Measurements from ENCODE around the gene EPHA7. TPM values are rescaled to one million over a fixed set of nuclear protein-coding genes. Genes with fewer than 3 reads are reported as not detected.

EPHA7 gene
- total RNA-seq, 2 experiments from 2014 or later: not detected

GRCh38 chr6:93417421-93418013 lies 1.8 kb downstream of the EPHA7 start:
- Histone ChIP-seq H3K9me3 (ENCODE audit: low read length) (no peaks in the 10 kb centered on the region), H2AFZ (ENCODE audit: low read length) (no peak overlapping the region), H3K4me1 (ENCODE audit: insufficient read depth, low read length, poor library complexity, severe bottlenecking) (no peaks in the 10 kb centered on the region), H3K4me2 (ENCODE audit: low read length) (no peak overlapping the region), H3K27ac (ENCODE audit: low read depth, low read length, poor library complexity, severe bottlenecking) (no peak overlapping the region), H3K36me3 (ENCODE audit: insufficient read depth, low read length) (no peaks in the 10 kb centered on the region), H3K4me3 (ENCODE audit: low read depth, low read length, poor library complexity, severe bottlenecking) (no peak overlapping the region), H4K20me1 (ENCODE audit: insufficient read depth, low read length) (no peaks in the 10 kb centered on the region), H3K9me2 (ENCODE audit: insufficient read depth, low read length) (no peaks in the 10 kb centered on the region), H3K79me2 (ENCODE audit: insufficient read depth, low read depth, low read length) (no peaks in the 10 kb centered on the region)
- no peak for DNase-seq (ENCODE audit: low spot score)
- no TSS peak for BruUV-seq (replicated peaks)
- ChIA-PET POLR2A (no interaction called here), CTCF (ENCODE audit: unreplicated experiment) (no interaction called here)
- intact Hi-C loops (cut with micrococcal nuclease; ENCODE audit: unreplicated experiment): no loop called here
- no peak for TF ChIP-seq CTCF (conservative IDR thresholded peaks at IDR 0.05; ENCODE audit: low read length)
- TF ChIP-seq EZH2phosphoT487 (IDR thresholded peaks at IDR 0.05; ENCODE audit: borderline replicate concordance, low read depth, low read length): no peak

GRCh38 chr6:93416571-93417420 lies 2.6 kb downstream of the EPHA7 start:
- no peak overlapping the region for H3K4me3 ChIP-seq (ENCODE audit: low read depth, low read length, poor library complexity, severe bottlenecking)
- POLR2A ChIA-PET: no interaction called here
- no peaks in the 10 kb centered on the region for H3K79me2 ChIP-seq (ENCODE audit: insufficient read depth, low read depth, low read length)
- no peaks in the 10 kb centered on the region for H3K9me2 ChIP-seq (ENCODE audit: insufficient read depth, low read length)
- H2AFZ ChIP-seq (ENCODE audit: low read length): no peak overlapping the region
- TF ChIP-seq EZH2phosphoT487 (IDR thresholded peaks at IDR 0.05; ENCODE audit: borderline replicate concordance, low read depth, low read length) (no peak), CTCF (conservative IDR thresholded peaks at IDR 0.05; ENCODE audit: low read length) (no peak)
- DNase-seq (ENCODE audit: low spot score): no peak
- H3K36me3 ChIP-seq (ENCODE audit: insufficient read depth, low read length): no peaks in the 10 kb centered on the region
- H4K20me1 ChIP-seq (ENCODE audit: insufficient read depth, low read length): no peaks in the 10 kb centered on the region
- H3K27ac ChIP-seq (ENCODE audit: low read depth, low read length, poor library complexity, severe bottlenecking): no peak overlapping the region
- intact Hi-C loops (cut with micrococcal nuclease; ENCODE audit: unreplicated experiment): no loop called here
- no TSS peak for BruUV-seq (replicated peaks)
- no peaks in the 10 kb centered on the region for H3K9me3 ChIP-seq (ENCODE audit: low read length)
- H3K4me2 ChIP-seq (ENCODE audit: low read length): no peak overlapping the region
- CTCF ChIA-PET (ENCODE audit: unreplicated experiment): no interaction called here
- H3K4me1 ChIP-seq (ENCODE audit: insufficient read depth, low read length, poor library complexity, severe bottlenecking): no peaks in the 10 kb centered on the region

- Histone ChIP-seq H3K36me3 (ENCODE audit: insufficient read depth, low read length) (no peaks in the 10 kb centered on the region), H3K9me3 (ENCODE audit: low read length) (no peaks in the 10 kb centered on the region), H3K9me2 (ENCODE audit: insufficient read depth, low read length) (no peaks in the 10 kb centered on the region), H3K79me2 (ENCODE audit: insufficient read depth, low read depth, low read length) (no peaks in the 10 kb centered on the region), H3K4me3 (ENCODE audit: low read depth, low read length, poor library complexity, severe bottlenecking) (no peak overlapping the region), H4K20me1 (ENCODE audit: insufficient read depth, low read length) (no peaks in the 10 kb centered on the region), H3K4me2 (ENCODE audit: low read length) (no peak overlapping the region), H3K27ac (ENCODE audit: low read depth, low read length, poor library complexity, severe bottlenecking) (no peak overlapping the region), H2AFZ (ENCODE audit: low read length) (no peak overlapping the region), H3K4me1 (ENCODE audit: insufficient read depth, low read length, poor library complexity, severe bottlenecking) (no peaks in the 10 kb centered on the region)
- ChIA-PET POLR2A (interaction anchor here (0.6 kb wide), 1 partner anchor 1939 kb away, joined by 3 read pairs; no protein-coding TSS in a partner anchor), CTCF (ENCODE audit: unreplicated experiment) (no interaction called here)
- BruUV-seq (replicated peaks): no TSS peak
- TF ChIP-seq EZH2phosphoT487 (IDR thresholded peaks at IDR 0.05; ENCODE audit: borderline replicate concordance, low read depth, low read length) (no peak), CTCF (conservative IDR thresholded peaks at IDR 0.05; ENCODE audit: low read length) (no peak)
- intact Hi-C loops (cut with micrococcal nuclease; ENCODE audit: unreplicated experiment): no loop called here
- no peak for DNase-seq (ENCODE audit: low spot score)
These were observed 6.2 kb downstream of the EPHA7 start for GRCh38 chr6:93413190-93413589.

Data from OCI-LY7 (cell line).